Esophagus squamous epithelium (tissue), 4 donors: ENCODE measurements around the gene PM20D2.

Source experiments
- POLR2A ChIP-seq, 4 donors: fragments of 450-650 bp; IDR thresholded peaks; one replicate each; pipeline ENCODE4 v1.6.1; 2017; ENCODE audit warnings: antibody characterized with exemption in 4 of 4, mild to moderate bottlenecking in 4 of 4, moderate library complexity in 3 of 4
- TF ChIP-seq, protein P1 (sequence below), 6 experiments: fragments of 450-650 bp in 4 of 6; fragments of 200-600 bp in 2 of 6; sonication (generic) in 2 of 6; IDR thresholded peaks; one replicate each; pipeline ENCODE4 v1.5.1; 2016 to 2019; ENCODE audit warnings: antibody characterized with exemption in 6 of 6, mild to moderate bottlenecking in 4 of 6, moderate library complexity in 4 of 6

DNA sequence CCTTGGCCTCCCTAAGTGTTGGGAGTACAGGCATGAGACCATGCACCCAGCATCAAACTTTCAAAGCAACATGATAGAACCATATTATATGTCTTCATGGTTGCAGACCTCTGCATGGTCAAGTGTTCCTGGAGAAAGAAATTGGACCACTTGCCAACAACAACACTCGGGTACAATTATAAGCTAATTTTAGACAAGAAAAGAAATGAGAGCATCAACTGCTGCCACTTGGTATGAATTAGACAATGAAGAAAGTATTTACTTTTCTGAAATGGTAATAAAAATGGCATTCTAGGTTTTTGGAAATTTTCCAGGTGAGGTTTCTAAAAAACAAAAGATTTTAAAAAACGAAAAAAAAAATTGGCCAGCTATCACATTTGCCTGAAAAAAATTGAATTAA, 7.7 kb upstream of the PM20D2 start:
- TF ChIP-seq, protein P1, sequence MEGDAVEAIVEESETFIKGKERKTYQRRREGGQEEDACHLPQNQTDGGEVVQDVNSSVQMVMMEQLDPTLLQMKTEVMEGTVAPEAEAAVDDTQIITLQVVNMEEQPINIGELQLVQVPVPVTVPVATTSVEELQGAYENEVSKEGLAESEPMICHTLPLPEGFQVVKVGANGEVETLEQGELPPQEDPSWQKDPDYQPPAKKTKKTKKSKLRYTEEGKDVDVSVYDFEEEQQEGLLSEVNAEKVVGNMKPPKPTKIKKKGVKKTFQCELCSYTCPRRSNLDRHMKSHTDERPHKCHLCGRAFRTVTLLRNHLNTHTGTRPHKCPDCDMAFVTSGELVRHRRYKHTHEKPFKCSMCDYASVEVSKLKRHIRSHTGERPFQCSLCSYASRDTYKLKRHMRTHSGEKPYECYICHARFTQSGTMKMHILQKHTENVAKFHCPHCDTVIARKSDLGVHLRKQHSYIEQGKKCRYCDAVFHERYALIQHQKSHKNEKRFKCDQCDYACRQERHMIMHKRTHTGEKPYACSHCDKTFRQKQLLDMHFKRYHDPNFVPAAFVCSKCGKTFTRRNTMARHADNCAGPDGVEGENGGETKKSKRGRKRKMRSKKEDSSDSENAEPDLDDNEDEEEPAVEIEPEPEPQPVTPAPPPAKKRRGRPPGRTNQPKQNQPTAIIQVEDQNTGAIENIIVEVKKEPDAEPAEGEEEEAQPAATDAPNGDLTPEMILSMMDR (IDR thresholded peaks at IDR 0.05) = no peak
- TF ChIP-seq POLR2A (IDR thresholded peaks at IDR 0.05) = no peak
